ENCODE measurements around the gene CDK5RAP2.

DNA sequence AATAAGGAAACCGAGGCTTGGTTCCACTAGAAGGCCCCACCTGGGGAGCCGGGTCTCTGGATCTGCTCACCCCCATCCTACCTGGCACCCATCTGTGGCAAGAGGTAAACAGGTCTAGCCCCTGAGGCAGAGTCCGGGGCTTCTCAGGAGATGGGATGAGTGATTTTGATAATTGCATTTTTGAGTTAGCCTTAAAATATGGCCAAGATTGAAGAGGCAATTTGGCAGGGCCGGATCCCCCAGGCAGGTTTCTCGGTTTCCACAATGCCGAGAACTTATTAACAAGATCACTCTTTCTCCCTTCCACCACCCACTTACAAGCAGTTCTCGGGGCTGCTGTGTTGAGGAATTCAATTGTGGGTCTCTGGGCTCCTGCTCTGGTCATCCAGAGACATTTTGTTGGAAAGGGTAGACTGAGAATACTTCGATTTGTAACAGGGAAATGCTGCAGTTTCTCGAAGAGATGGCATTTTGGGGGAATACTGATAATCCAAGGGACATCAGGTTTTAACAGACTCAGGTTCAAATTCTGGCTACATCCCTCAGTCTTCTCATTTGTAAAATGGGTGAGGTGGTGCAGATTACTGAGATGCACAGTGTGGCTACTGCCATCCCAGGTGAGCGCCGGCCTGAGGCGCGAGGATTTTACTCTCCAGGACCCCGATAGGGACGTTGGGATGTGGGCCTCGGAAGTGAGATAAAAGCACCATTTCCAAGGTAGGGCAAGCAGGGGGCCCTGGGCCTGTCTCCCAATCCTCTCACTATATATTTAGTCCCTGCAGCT is 194.2 kb downstream of the CDK5RAP2 start:
- TF ChIP-seq, protein P1, sequence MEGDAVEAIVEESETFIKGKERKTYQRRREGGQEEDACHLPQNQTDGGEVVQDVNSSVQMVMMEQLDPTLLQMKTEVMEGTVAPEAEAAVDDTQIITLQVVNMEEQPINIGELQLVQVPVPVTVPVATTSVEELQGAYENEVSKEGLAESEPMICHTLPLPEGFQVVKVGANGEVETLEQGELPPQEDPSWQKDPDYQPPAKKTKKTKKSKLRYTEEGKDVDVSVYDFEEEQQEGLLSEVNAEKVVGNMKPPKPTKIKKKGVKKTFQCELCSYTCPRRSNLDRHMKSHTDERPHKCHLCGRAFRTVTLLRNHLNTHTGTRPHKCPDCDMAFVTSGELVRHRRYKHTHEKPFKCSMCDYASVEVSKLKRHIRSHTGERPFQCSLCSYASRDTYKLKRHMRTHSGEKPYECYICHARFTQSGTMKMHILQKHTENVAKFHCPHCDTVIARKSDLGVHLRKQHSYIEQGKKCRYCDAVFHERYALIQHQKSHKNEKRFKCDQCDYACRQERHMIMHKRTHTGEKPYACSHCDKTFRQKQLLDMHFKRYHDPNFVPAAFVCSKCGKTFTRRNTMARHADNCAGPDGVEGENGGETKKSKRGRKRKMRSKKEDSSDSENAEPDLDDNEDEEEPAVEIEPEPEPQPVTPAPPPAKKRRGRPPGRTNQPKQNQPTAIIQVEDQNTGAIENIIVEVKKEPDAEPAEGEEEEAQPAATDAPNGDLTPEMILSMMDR (IDR thresholded peaks at IDR 0.05): no peak
- no peak for TF ChIP-seq POLR2A (IDR thresholded peaks at IDR 0.05)
